Measurements from ENCODE around the gene CSF1.

- TF ChIP-seq CTCF (IDR thresholded peaks at IDR 0.05): no peak
- peak; percentile 63 to 80 (median 67) for TF ChIP-seq POLR2AphosphoS5 (IDR thresholded peaks at IDR 0.05)
- no peak for TF ChIP-seq POLR2A (IDR thresholded peaks at IDR 0.05)
- TF ChIP-seq EP300 (IDR thresholded peaks at IDR 0.05): peak in 3 of 4 donors; percentile 7 to 78 (median 60)
These were observed 17.3 kb downstream of the CSF1 start for GRCh38 chr1:109927911-109928321.
